GM12878 (cell line): ENCODE measurements around the gene HOTAIR. TPM values are rescaled to one million over a fixed set of nuclear protein-coding genes. Genes with fewer than 3 reads are reported as not detected.

Experiments used
- ATAC-seq: fragments of 200-7000 bp; cut with Tn5 transposase; 3 replicates; pipeline ENCODE4 v1.9.1; 2020; ENCODE audit warnings: mild to moderate bottlenecking, moderate library complexity
- BruUV-seq: library from RNA; stranded (reverse); fragments of 400-500 nt; replicated peaks from 2 replicates; lab custom pipeline; 2021; lab: Mats Ljungman, UMichigan
- CTCF ChIA-PET: fragments of 300-600 bp; sonication (Branson Sonifier 250); formaldehyde crosslinking; extraction: SDS; loops from one replicate; lab custom pipeline; 2021; ENCODE audit warnings: inconsistent platforms; lab: Yijun Ruan, JAX
- POLR2A ChIA-PET: fragments of 350-600 bp; formaldehyde crosslinking; extraction: SDS; loops from one replicate; lab custom pipeline; 2021; ENCODE audit warnings: inconsistent platforms; lab: Charles Lee
- RAD21 ChIA-PET: fragments of 300-600 bp; sonication (Branson Sonifier 250); formaldehyde crosslinking; loops from one replicate; lab custom pipeline; 2023; ENCODE audit warnings: antibody characterized with exemption; ENCODE audit not compliant: unreplicated experiment; lab: Charles Lee
- SMC1A ChIA-PET: fragments of 300-600 bp; sonication (Branson Sonifier 250); formaldehyde crosslinking; loops from one replicate; lab custom pipeline; 2023; ENCODE audit not compliant: unreplicated experiment, uncharacterized antibody; lab: Charles Lee
- DNase-seq: peaks from one replicate; pipeline ENCODE4 v3.0.0-alpha.2; 2011; ENCODE audit warnings: low read depth, low spot score
- FAIRE-seq: peaks from 3 replicates; lab custom pipeline; 2011; peaks lifted over from hg19 to GRCh38; lab: Jason Lieb, UNC
- H2AFZ ChIP-seq: 2 replicates; pipeline ENCODE4 v1.6.0; 2011; ENCODE audit warnings: low read depth, low read length, control low read depth; ENCODE audit not compliant: control insufficient read depth
- H3K27ac ChIP-seq: 2 replicates; pipeline ENCODE4 v1.5.1; 2011; ENCODE audit warnings: control low read depth; ENCODE audit not compliant: control insufficient read depth, insufficient read depth
- H3K27me3 ChIP-seq, 2 experiments: replicated peaks in 1 of 2; 2 replicates each; pipeline versions ENCODE4 v1.6.0 to v1.6.1; 2011; ENCODE audit warnings: low read length in 1 of 2; ENCODE audit not compliant: control insufficient read depth in 2 of 2, insufficient read depth in 2 of 2
- H3K36me3 ChIP-seq, 2 experiments: 2 replicates each; pipeline ENCODE4 v1.5.1; 2011; ENCODE audit warnings: low read length in 1 of 2; ENCODE audit not compliant: control insufficient read depth in 2 of 2, insufficient read depth in 2 of 2
- H3K4me1 ChIP-seq: 2 replicates; pipeline ENCODE4 v1.6.1; 2011; ENCODE audit warnings: mild to moderate bottlenecking, low read length, moderate library complexity, mixed read lengths; ENCODE audit not compliant: control insufficient read depth, insufficient read depth
- H3K4me2 ChIP-seq: 2 replicates; pipeline ENCODE4 v1.6.0; 2011; ENCODE audit warnings: control low read depth; ENCODE audit not compliant: control insufficient read depth, insufficient read depth
- H3K4me3 ChIP-seq: fragments of 200-600 bp; sonication (generic); 2 replicates; pipeline ENCODE4 v1.5.1; 2016
- H3K79me2 ChIP-seq: 2 replicates; pipeline ENCODE4 v1.6.0; 2011; ENCODE audit warnings: low read length; ENCODE audit not compliant: control insufficient read depth, insufficient read depth
- H3K9ac ChIP-seq: 2 replicates; pipeline ENCODE4 v1.8.0; 2011; ENCODE audit warnings: low read length, control low read depth, mixed read lengths; ENCODE audit not compliant: control insufficient read depth, insufficient read depth
- H3K9me3 ChIP-seq: replicated peaks from 3 replicates; pipeline ENCODE4 v1.5.1; 2011; ENCODE audit warnings: mild to moderate bottlenecking, low read length; ENCODE audit not compliant: control insufficient read depth, insufficient read depth
- H4K20me1 ChIP-seq: 2 replicates; pipeline ENCODE4 v1.6.0; 2011; ENCODE audit not compliant: control insufficient read depth, insufficient read depth
- ATF7 ChIP-seq: fragments of 450-650 bp; IDR thresholded peaks from 2 replicates; pipeline ENCODE4 v1.6.1; 2016; ENCODE audit warnings: low read depth, mild to moderate bottlenecking
- BMI1 ChIP-seq: fragments of 450-650 bp; IDR thresholded peaks from 2 replicates; pipeline ENCODE4 v1.6.1; 2016; ENCODE audit warnings: mild to moderate bottlenecking, moderate library complexity, borderline replicate concordance
- CBX5 ChIP-seq: sonication (generic); IDR thresholded peaks from 2 replicates; pipeline ENCODE4 v1.6.1; 2016; ENCODE audit warnings: low read depth, moderate library complexity, mild to moderate bottlenecking, inconsistent platforms
- E2F8 ChIP-seq: fragments of 450-650 bp; IDR thresholded peaks from 2 replicates; pipeline ENCODE4 v1.6.1; 2018; ENCODE audit warnings: mild to moderate bottlenecking, low read depth, moderate library complexity; ENCODE audit not compliant: partially characterized antibody
- ETV6 ChIP-seq, 2 experiments: fragments of 450-650 bp in 1 of 2; IDR thresholded peaks in 1 of 2; conservative IDR thresholded peaks in 1 of 2; 2 replicates each; pipeline ENCODE4 v1.6.1; 2014; ENCODE audit warnings: antibody characterized with exemption in 1 of 2, borderline replicate concordance in 1 of 2, low read depth in 1 of 2, mild to moderate bottlenecking in 1 of 2, moderate library complexity in 1 of 2
- JUNB ChIP-seq: IDR thresholded peaks from 2 replicates; pipeline ENCODE4 v1.6.1; 2016; ENCODE audit warnings: antibody characterized with exemption, mild to moderate bottlenecking
- MEF2A ChIP-seq: IDR thresholded peaks from 2 replicates; pipeline ENCODE4 v1.6.1; 2011; ENCODE audit warnings: low read depth, mild to moderate bottlenecking, low read length, moderate library complexity; ENCODE audit not compliant: insufficient read depth
- MXI1 ChIP-seq: fragments of 150-350 bp; IDR thresholded peaks from 2 replicates; pipeline ENCODE4 v1.6.1; 2011; ENCODE audit warnings: low read depth, mild to moderate bottlenecking, inconsistent platforms, low read length, improper control_type of control experiment
- POLR2AphosphoS2 ChIP-seq: IDR thresholded peaks from 2 replicates; pipeline ENCODE4 v1.6.1; 2011; ENCODE audit warnings: low read depth, mild to moderate bottlenecking, low read length, improper control_type of control experiment, moderate library complexity
- RELA ChIP-seq: fragments of 450-650 bp; IDR thresholded peaks from 2 replicates; pipeline ENCODE4 v1.8.0; 2014; ENCODE audit warnings: borderline replicate concordance; ENCODE audit not compliant: partially characterized antibody
- STAT1 ChIP-seq: fragments of 450-650 bp; conservative IDR thresholded peaks from 2 replicates; pipeline ENCODE4 v1.6.1; 2014; ENCODE audit warnings: antibody characterized with exemption, mild to moderate bottlenecking
- SUPT20H ChIP-seq: IDR thresholded peaks from 2 replicates; pipeline ENCODE4 v1.6.1; 2011; ENCODE audit warnings: low read depth, mild to moderate bottlenecking, low read length, moderate library complexity, borderline replicate concordance; ENCODE audit not compliant: control insufficient read depth
- TBL1XR1 ChIP-seq: IDR thresholded peaks from 2 replicates; pipeline ENCODE4 v1.6.1; 2012; ENCODE audit warnings: low read depth, low read length, improper control_type of control experiment
- YBX1 ChIP-seq: fragments of 450-650 bp; IDR thresholded peaks from 2 replicates; pipeline ENCODE4 v1.6.1; 2016; ENCODE audit warnings: antibody characterized with exemption
- ZNF622 ChIP-seq: fragments of 450-650 bp; IDR thresholded peaks from 2 replicates; pipeline ENCODE4 v1.6.1; 2017; ENCODE audit warnings: mild to moderate bottlenecking, inconsistent platforms
- WGBS: methylation state at CpG from one replicate; pipeline ENCODE4 v1.1.6; 2016; ENCODE audit warnings: low lambda C conversion rate; ENCODE audit not compliant: insufficient replicate concordance, insufficient coverage; ENCODE audit errors: missing lambda C conversion rate; 5-methylcytosine and 5-hydroxymethylcytosine counted together
- in situ Hi-C: fragments of 300-500 bp; cut with MboI; formaldehyde crosslinking; loops from 9 replicates; pipeline ENCODE4 v1.14.3; 2018; ENCODE audit warnings: mixed read lengths
- intact Hi-C: fragments of 100-400 bp; cut with micrococcal nuclease; formaldehyde crosslinking; loops from one replicate; pipeline ENCODE4 v1.14.2; 2022; ENCODE audit not compliant: unreplicated experiment
- polyA plus RNA-seq, 11 experiments: library from polyadenylated mRNA; depleted of rRNA in 4 of 11; unstranded in 6 of 11; stranded (reverse) in 5 of 11; fragments of >200 nt; fragmentation: Nextera tagmentation in 4 of 11; fragmentation: Illumina TruSeq in 1 of 11; extraction: Ambion mirVana in 4 of 11; extraction: Trizol in 1 of 11; gene quantifications; 1 replicate in 1 of 11; 2 replicates in 10 of 11; pipeline versions ENCODE4 v1.2.1 to v1.2.3, GENCODE V29; 2011 to 2016; ENCODE audit warnings: inconsistent platforms in 2 of 11, missing spikeins in 2 of 11, low read depth in 1 of 11
- total RNA-seq, 4 experiments: library from RNA; depleted of rRNA in 3 of 4; stranded (reverse); fragments of >200 nt in 3 of 4; fragmentation: Illumina TruSeq in 1 of 4; extraction: Trizol in 1 of 4; gene quantifications; 2 replicates each; pipeline versions ENCODE4 v1.2.1 to v1.2.3, GENCODE V29; 2013 to 2021

The HOTAIR gene
- total and polyA plus RNA-seq, 10 of the 15 experiments (the other 5 are each of a cell fraction or from before 2014, with no cell fraction given) = not detected

- intact Hi-C loops = no loop called here
- POLR2A ChIA-PET = no interaction called here
These were observed 13.6 kb downstream of the HOTAIR start for GRCh38 chr12:53961025-53961761.

More at GRCh38 chr12:53961025-53961761, 13.6 kb downstream of the HOTAIR start:
- no peaks in the 10 kb centered on the region for H3K4me1 ChIP-seq
- SMC1A ChIA-PET = no interaction called here
- H3K9ac ChIP-seq = no peak overlapping the region
- no peaks in the 10 kb centered on the region for H3K79me2 ChIP-seq
- in situ Hi-C loops = no loop called here
- H3K4me3 ChIP-seq = no peak overlapping the region
- H3K4me2 ChIP-seq = no peak overlapping the region
- RAD21 ChIA-PET = no interaction called here
- no TSS peak for BruUV-seq
- ATAC-seq (no peak), FAIRE-seq (no peak), DNase-seq (no peak)
- peaks cover 31 to 67% of the 10 kb centered on the region in 2 experiments for H3K27me3 ChIP-seq
- TF ChIP-seq BMI1 (no peak), SUPT20H (no peak), ZNF622 (no peak), STAT1 (no peak), ATF7 (no peak), TBL1XR1 (no peak), YBX1 (no peak), CBX5 (no peak), E2F8 (no peak), MEF2A (no peak), POLR2AphosphoS2 (no peak), MXI1 (no peak), JUNB (no peak), RELA (no peak), ETV6 (conservative IDR thresholded peaks at IDR 0.05 in 1 of 2, IDR thresholded peaks at IDR 0.05 in 1 of 2; ENCODE audit: borderline replicate concordance in 1 of 2, low read depth in 1 of 2) (no peak)
- H3K36me3 ChIP-seq = no peaks in the 10 kb centered on the region
- no peak overlapping the region for H2AFZ ChIP-seq
- no peaks in the 10 kb centered on the region for H3K9me3 ChIP-seq
- WGBS = 30% methylated on average over 69 of the region's 72 CpGs
- H4K20me1 ChIP-seq = no peaks in the 10 kb centered on the region
- CTCF ChIA-PET = no interaction called here
- H3K27ac ChIP-seq = no peak overlapping the region
